Muscle of back (tissue), 11 donors: ENCODE measurements around the gene SPON1. TPM values are rescaled to one million over a fixed set of nuclear protein-coding genes. Genes with fewer than 3 reads are reported as not detected.

Experiments used
- DNase-seq, 3 donors: peaks; one replicate each; pipeline versions ENCODE4 v3.0.0 to v3.0.0-alpha.2; 2013
- polyA plus RNA-seq, 10 donors: library from polyadenylated mRNA; unstranded; fragments of 120-200 nt; gene quantifications; one replicate each; pipeline ENCODE4 v1.2.1, GENCODE V29; 2013; ENCODE audit not compliant: insufficient read length in 10 of 10

SPON1 gene
- polyA plus RNA-seq, 10 donors, result 17.0 to 39.1 (median 22.6) TPM

DNA sequence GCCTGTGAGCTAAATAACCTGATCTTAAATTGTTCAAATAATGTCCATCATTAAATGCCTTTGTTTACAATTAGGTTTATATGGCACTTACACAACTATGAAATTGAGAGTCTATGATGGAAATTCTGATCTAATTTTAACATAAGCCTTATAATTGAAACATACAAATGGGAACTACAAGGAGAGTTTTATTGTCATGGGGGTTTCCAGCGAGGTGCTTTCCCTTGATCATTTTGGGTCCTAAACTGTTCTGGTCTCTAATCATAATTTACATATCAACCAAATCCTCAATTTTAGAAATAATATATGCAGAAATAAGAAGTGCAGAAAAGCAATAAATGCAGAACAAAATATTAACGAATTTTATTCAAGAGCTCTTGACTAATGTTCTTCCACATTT is 351.6 kb downstream of the SPON1 start:
- DNase-seq, result no peak

- no peak for DNase-seq
Observed at GRCh38 chr11:14315130-14315529, 352.6 kb downstream of the SPON1 start.
